22Rv1 (cell line): ENCODE results near the gene SLC6A4.

Experiments
- H3K27ac ChIP-seq: fragments of 450-650 bp; 2 replicates; pipeline ENCODE4 v1.5.1; 2017
- CTCF ChIP-seq: fragments of 450-650 bp; IDR thresholded peaks from 2 replicates; pipeline ENCODE4 v1.5.1; 2017; ENCODE audit warnings: mild to moderate bottlenecking
- ZFX ChIP-seq: fragments of 450-650 bp; IDR thresholded peaks from 2 replicates; pipeline ENCODE4 v1.6.1; 2017; ENCODE audit warnings: antibody characterized with exemption, borderline replicate concordance

SLC6A4 gene

DNA sequence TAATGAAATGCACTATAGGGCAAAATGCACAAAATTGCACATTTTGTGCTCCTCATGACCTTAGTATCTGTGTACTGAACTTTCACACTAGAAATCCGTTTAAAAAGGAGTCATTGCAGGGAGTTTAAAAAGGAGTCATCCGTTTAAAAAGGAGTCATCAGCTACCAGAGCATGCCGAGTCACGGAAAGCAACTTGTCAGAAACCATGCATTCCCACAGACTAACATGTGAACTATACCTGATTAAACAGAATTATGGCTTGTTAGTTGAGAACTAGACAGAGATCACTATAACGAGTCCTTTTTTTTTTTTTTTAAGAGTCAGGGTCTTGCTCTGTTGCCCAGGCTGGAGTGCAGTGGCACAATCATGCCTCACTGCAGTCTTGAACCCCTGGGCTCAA, 35.9 kb downstream of the SLC6A4 start:
- TF ChIP-seq CTCF, result no peak
- TF ChIP-seq ZFX, result no peak
- no peak overlapping the region for H3K27ac ChIP-seq

- H3K27ac ChIP-seq, result no peak overlapping the region
These were observed 38.1 kb downstream of the SLC6A4 start for GRCh38 chr17:30197416-30197815.

DNA sequence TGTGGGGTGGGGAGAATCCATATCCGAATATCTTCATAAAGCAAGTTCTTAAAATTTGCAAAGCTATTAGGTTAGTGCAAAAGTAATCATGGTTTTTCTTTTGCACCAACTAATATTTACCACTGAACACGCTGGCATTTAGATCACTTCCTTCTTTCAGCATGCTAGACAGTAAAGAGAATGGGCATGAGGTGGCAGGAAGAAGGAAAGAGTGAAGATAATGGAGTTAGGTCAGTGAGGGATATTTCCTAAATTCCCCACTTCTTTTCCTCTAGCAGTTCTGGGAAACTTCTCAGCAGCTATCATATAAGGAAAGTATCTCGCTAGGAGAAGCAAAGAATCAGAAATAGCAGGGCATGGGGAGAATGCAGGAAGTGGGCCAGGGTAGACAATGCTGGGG, 39.0 kb downstream of the SLC6A4 start:
- no peak for TF ChIP-seq CTCF
- TF ChIP-seq ZFX, result no peak
- H3K27ac ChIP-seq, result no peak overlapping the region

More at GRCh38 chr17:30197416-30197815, 38.1 kb downstream of the SLC6A4 start:
- no peak for TF ChIP-seq CTCF
- TF ChIP-seq ZFX, result no peak

DNA sequence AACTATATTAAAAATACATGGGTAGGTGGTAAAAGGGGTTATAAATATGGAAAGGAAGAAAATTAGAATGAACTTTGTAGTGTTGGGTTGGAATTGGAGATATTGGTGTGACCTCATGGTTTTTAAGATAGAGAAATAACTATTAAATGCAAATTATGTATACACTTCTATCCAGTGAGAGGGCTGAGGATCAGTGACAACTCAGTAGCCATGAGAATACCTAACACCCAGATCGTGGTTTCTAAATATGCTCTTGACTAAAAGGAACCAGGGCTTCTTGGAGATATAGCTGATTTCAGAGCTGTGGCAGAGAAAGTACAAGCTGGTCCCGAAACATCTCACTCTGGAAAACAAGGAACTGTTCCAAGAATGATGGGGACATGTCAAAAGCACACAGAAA, 44.4 kb downstream of the SLC6A4 start:
- TF ChIP-seq CTCF (no peak), ZFX (no peak)
- no peak overlapping the region for H3K27ac ChIP-seq

- TF ChIP-seq CTCF (no peak), ZFX (no peak)
- H3K27ac ChIP-seq, result no peak overlapping the region
These were observed 47.1 kb downstream of the SLC6A4 start for GRCh38 chr17:30188211-30188939.

GRCh38 chr17:30187573-30187972, 47.9 kb downstream of the SLC6A4 start:
- H3K27ac ChIP-seq, result no peak overlapping the region
- TF ChIP-seq ZFX (no peak), CTCF (no peak)

- no peak overlapping the region for H3K27ac ChIP-seq
- TF ChIP-seq ZFX (no peak), CTCF (no peak)
These were observed 48.7 kb downstream of the SLC6A4 start for GRCh38 chr17:30186761-30187160.
